ENCODE results near the gene ADAMTS15.

Gene ADAMTS15, protein sequence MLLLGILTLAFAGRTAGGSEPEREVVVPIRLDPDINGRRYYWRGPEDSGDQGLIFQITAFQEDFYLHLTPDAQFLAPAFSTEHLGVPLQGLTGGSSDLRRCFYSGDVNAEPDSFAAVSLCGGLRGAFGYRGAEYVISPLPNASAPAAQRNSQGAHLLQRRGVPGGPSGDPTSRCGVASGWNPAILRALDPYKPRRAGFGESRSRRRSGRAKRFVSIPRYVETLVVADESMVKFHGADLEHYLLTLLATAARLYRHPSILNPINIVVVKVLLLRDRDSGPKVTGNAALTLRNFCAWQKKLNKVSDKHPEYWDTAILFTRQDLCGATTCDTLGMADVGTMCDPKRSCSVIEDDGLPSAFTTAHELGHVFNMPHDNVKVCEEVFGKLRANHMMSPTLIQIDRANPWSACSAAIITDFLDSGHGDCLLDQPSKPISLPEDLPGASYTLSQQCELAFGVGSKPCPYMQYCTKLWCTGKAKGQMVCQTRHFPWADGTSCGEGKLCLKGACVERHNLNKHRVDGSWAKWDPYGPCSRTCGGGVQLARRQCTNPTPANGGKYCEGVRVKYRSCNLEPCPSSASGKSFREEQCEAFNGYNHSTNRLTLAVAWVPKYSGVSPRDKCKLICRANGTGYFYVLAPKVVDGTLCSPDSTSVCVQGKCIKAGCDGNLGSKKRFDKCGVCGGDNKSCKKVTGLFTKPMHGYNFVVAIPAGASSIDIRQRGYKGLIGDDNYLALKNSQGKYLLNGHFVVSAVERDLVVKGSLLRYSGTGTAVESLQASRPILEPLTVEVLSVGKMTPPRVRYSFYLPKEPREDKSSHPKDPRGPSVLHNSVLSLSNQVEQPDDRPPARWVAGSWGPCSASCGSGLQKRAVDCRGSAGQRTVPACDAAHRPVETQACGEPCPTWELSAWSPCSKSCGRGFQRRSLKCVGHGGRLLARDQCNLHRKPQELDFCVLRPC

DNA sequence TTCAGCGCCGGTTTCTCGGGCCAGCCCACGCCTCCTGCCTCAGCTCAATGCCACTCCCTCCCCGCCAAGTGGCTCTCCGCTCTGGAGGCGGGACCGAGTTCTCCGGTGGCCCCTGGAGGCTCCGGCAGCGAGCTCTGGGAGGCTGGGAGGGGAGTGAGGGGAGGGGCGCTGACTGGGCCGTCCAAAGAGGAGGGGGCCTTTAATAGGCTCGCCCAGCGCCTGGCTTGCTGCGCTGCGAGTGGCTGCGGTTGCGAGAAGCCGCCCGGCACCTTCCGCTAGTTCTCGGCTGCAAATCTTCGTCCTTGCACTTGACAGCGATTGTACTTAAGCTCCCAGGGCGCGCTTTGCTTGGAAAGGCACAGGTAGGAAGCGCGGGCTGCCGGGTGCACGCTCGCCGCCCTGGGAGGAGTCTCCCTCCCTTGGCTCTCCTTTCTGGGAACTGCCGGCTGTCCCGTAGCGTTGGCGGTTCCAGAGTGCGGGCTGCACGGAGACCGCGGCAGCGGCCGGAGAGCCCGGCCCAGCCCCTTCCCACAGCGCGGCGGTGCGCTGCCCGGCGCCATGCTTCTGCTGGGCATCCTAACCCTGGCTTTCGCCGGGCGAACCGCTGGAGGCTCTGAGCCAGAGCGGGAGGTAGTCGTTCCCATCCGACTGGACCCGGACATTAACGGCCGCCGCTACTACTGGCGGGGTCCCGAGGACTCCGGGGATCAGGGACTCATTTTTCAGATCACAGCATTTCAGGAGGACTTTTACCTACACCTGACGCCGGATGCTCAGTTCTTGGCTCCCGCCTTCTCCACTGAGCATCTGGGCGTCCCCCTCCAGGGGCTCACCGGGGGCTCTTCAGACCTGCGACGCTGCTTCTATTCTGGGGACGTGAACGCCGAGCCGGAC is at the start of gene ADAMTS15:
TSS of gene ADAMTS15 (plus strand) at position 230 of the 894 bp plus-strand sequence. CDS start at position 559, 329 bp downstream.
- peak; percentile 26 for DNase-seq

DNA sequence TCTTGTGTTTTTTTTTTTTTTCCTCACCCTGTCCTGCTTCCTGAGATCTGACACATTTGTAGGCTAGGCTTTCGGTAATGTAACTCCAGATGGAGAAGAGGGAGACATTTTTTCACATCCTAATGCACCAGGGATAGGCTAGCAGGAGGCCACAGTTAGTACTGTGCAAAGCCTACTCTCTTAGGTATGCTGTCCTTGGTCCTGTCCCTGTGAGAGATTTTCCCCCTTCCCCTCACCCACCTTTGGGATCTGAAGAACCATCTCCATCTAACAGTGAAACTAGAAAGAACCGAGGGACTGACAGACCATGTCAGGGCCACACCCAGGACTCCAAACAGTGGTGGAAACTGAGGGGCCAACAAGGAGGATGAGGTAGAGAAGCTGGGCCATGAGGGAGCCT is 49.2 kb upstream of the ADAMTS15 start:
- DNase-seq, result no peak

DNA sequence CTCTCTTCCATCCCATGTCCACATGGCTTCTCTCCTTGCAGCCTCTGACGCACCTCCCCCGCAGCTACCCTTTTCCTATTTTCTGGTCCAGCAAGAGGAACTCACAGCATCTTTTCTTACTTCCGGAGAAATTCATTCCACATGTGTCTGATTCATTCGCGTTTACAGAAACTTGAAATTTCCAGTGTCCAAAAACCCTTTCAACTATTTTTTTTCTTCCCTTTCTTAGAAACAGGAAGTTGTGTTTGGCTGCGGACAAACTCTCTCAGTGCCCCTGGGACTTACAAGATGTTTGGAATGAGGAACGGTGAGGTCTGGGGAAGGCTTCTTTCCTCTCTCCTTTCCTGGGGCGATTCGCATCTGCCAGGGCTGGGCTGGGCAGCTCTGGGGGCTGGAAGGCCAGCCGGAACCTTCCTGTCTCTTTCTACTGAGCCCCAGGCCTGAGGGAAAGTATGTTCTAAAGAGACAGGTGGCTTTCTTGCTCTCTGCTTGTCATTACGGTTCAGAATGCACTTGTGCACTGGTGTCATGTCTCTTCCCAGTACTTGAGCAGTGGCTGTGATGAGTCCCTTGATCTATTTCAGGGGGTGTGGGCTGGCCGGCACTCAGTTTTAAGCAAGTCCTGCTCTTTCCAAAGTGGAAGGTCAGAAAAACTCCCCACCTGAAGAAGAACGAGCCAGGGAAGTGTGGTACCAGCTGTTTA is 47.5 kb upstream of the ADAMTS15 start:
- DNase-seq, result peak; percentile 70

DNA sequence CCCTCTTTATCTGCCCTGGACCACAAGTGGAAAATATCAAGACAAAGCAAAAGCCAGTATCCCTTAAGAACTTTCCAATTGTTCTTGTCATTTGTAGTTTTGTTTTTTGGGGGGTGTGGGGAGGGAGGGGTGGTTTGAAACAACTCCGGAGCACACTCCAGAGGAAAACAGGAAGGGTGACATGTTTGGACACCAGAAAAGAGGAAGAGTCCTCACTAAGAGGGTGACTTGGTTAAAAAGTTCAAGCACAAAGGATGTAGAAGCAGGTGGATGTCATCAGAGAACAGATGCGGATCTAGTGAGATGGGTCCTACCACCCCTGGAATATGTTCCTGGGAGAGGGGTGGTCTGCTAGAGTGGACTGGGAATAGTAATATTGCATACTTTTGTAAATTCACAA is 45.9 kb upstream of the ADAMTS15 start:
- peak; percentile 41 for DNase-seq

DNA sequence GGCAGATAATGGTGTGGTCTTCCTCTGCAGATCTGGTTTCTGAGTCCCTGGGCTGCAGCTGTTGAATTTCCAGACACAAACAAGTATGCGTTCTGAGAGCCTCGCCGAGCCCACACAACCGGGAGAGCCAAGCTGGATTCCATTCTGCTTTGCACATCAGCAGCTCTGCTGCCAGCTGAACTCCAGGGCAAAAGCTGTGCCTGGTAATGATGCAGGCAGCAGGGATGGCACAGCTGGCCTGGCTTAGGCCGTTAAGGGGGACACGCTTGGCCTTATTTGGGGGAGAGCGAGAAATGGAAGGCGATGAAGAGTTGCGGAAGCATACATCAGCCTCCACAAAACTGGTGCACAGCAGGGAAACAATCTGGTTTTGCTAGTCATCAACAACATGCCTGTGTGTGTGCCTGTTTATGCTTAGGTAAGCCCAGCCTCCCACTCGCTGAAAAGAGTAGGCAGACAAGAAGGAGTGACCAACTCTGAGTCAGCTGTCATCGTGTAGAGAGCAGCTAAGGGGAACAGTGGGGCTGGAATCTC is 45.1 kb upstream of the ADAMTS15 start:
- DNase-seq, result peak; percentile 62

DNA sequence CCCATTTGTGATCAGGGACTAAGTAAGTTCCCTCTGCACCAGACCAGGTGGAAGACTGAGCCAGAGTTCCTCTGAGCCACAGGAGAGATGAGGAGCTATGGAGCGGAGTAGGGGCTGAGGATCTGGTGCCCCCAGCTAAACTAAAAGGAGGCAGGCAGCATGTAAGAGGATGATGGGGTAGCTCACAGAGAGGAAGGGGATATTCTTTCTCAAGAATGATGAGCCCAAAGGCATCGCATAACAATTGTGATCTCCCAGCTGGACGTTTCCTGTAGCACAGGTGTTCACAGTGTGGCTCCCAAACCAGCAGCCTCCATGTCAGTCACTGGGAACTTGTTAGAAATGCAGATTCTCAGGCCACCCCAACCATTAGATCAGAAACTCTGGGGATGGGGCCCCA is 44.5 kb upstream of the ADAMTS15 start:
- DNase-seq, result no peak

DNA sequence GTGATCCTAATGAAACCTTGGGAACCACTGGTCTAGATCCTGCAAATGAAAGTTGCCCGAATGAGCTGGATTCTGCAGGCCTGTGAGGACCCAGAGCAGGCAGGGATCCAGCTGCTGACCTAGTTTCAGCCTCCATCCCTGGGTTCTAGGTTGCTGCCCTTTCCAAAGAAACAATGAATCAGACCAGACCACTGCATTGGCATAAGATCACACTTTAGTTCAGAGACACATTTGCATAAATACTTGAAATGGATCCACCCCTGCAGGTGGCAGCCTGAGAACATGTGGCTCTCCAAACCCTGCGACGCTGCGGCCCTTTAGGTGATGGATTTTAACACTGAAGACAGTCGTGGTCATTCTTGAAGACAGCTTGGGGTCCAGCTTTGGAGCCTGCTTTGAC is 43.7 kb upstream of the ADAMTS15 start:
- DNase-seq, result no peak

DNA sequence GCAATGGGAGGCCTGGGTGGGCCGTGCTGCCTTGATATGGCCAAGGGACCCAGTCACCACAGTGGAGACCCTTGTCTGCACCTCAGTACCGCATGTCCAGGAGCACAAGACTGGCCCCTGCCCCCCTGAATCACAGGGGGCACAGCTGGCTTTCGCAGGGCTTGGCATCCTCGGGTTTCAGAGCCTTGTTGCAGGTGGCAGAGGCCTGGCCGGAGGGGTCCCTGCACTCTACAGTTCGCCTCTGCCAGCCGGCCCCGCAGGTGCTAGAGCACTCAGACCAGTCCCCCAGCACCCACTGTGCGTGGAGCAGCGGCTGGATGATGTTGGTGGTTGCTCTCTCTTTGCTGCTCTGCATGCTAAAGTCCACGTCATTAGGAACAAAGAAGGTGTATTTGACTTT is 43.0 kb upstream of the ADAMTS15 start:
- no peak for DNase-seq

DNA sequence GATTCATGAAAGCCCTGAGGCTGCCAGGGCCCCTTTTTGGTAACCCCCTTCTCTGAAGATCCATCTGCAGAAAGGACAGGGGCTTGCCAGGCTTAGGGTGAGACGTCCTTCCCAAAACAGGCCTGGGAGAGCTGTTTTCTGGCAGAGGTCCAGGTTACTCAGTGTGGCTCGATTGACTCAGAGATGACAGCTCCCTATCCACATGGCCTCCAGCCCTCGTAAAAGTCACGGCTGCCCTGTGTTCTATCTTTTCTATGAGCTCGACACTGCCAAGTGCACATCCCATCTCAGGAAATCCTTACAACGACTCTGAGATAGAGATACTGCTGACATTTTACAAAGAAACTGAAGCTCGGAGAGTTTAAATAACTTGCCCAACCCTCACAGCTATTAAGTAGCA is 40.5 kb upstream of the ADAMTS15 start:
- no peak for DNase-seq

DNA sequence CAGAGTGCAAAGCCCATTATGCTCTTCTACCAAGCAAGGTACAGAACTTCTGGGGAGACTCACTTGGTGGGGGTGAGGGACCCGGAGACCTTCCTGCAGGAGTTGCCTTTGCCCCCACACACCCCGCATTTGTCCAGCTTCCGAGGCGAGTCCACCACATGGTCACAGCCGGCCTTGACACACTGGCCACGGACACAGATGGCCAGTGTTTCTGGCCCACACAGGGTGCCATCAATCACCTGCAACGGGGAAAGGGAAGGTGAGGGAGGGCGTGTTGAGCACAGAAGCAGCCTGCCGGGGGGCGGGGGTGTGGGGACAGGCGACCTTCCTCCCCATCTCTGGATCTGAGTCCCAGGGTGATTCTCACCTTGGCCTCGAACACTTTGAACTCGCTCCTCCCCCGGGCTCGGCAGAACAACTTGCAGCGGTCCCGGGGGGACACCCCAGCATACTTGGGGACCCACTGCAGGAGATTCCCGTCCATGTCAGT is 40.0 kb upstream of the ADAMTS15 start:
- no peak for DNase-seq

DNA sequence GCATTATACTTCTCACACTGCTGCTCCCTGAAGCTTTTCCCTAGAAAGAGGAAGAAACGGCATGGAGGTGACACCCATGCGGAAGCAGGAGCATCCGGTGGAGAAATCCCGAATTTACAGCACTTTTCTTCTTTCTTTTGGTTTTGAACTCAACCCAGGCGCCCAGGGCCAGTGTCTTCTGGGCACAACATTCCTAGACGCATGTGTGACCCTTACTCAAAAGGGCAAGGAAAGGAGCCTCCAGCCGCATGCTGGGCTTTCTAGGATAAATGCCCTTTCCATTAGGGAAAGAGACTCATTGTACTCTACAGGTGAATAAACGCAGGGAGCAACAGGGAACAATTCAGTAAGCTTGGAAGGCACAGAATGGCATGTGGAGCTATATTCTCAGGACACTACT is 39.5 kb upstream of the ADAMTS15 start:
- no peak for DNase-seq

DNA sequence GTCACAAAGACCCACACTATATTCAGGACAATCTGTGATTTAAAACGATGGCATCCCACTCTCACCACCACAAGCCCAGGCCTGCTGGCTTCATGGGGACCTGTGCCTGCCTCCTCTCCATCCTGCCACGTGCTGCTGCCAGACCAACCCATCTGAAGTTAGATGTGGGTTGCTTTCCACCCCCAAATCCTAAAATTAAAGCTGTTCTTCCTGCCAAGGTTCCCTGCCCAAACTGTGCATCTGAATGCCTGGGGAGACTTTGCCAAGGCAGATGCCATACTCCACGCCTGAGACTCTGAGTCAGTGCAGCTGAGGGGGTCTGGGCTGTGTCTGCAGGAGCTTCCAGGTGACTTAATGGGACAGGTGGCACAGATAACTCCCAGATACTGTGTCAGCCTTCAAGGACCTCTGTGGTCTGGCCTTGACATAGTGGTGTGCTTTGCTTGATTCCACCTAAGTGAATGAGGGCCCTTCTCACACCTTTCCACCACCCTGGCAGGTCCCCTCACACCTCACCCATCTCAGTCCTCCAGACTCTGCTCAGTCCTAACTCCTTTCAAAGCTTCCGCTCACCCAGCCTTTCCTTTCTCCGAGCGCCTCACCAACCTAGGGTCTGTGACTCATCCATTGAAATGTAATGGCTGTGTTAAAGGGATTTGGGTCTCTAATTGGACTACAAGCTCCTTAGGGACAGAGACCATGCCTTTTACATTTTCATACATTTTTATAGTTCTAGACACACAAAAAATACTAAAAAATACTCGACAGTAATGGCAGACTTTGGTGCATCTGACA is 38.7 kb upstream of the ADAMTS15 start:
- DNase-seq, result no peak

DNA sequence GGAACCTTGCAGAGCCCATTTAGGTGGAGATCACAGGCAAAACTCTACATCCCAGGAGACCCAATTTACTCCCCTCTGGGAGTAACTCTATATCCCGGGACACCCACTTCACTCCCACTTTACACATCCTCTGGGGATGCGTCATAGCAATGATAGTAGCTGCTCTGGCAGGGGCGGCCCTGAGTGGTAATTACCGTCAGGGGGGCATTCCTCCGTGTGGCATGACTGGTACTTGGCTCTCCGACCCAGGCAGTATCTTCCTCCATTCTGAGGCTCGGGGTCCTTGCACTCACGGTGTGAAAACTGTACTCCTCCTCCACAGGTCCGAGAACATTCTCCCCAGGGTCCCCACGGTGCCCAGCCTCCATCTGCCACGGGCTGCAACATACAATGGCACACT is 37.2 kb upstream of the ADAMTS15 start:
- no peak for DNase-seq

DNA sequence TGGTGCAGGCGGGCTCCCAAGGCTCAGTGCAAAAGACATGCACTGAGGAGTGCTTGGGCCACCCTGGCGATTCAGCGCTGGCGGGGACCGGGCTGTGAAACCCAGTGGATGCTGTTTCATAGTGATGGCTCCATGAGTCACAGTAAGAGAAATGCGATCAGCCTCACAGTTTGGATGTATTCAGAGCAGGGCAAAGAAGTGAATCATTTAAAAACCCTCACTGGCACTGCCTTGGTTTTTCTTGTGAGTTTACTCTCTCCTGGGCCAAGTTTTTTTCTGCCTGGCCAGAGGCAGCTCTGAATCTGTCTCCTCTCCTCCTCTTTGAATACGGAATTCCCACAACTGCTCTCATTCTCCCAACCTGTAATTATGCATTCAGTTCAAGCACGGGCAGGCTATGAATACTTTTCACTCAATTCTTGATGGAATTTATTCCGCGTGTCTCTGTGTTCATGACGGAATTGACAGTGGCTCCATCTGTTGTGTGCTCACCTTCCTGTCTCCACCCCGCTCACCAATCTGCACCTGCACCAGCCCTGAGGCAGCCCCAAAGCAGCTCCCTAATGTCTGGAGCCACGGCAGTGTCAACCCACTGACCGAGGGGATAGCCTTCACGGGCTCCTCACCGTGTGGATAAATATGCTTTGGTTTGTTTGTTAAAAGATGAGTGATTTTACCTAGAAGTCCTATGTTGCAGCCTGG is 34.9 kb upstream of the ADAMTS15 start:
- DNase-seq, result no peak

DNA sequence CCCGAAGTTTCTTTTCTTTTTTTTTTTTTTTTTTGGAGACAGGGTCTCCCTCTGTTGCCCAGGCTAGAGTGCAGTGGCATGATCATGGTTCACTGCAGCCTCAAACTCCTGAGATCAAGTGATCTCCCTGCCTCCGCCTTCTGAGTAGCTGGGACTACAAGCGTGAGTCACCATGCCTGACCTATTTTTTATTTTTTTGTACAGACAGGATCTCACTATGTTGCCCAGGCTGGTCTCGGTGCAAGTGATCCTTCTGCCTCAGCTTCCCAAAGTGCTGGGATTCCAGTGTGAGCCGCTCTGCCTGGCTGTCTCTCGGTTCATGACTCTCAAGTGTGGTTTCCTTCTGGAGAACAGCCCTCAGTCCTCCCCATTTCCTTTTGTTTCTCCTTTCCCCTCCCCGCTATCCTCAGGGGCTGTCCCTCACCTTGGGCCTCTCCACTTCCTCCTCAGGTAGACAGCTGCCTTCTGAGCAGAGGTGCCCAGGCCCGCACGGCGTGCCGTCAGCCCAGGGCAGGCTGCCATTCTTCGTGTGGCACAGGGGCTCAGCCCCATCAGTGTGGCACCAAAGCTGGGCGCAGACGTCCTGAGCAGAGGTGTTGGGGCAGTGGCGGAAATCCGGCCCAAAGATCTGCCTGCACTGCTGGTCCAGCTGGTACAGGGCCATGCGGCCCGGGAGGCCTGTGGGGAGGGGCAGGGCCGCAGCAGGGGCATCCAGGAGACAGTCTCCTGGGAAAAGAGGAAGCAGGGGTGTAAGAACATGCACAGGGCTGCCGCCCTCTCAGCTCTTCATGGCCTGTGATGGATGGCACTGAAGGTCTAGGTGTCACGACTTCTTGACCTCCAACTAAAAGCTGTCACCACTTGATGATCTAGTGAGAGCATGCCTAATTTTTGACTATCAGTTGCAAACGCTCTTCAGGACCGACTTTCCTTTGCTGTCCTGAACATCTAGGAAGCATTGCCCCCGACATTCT is 34.1 kb upstream of the ADAMTS15 start:
- DNase-seq, result no peak

DNA sequence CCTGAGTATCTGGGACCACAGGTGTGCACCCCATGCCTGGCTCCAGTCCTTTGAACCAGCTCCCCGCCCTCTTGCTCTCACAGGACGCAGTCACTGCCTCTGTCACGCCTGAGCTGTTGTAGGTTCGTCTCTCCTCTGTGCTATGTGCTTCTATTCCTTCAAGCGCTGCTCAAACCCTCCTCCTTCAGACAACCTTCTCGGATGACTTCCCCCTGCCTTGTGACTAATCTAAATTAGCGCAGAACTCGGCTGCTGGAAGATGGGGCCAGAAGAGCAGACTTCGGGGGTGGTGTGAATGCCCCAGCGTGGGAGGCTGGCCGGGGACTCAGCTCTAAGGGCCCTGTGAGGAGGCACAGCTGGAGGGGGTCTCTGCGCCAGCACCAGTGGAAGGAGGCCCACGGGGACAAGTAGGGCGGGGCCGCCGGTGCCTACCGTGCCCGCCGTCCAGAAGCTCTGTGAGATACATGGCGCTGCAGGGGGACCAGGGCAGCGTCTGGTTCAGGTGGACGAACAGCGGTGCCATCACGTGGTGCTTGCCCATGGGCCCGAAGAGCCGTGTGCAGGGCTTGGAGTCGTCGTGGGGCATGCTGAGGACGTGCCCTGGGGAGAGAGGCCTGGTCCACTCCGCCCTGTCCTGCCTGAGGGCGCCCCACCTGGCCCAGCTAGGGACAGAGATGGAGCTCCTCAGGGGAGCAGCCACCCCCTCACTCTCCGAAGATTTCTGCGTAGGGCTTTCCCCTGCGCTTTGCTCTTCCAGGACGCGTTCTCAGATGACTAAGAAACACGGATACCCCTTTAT is 32.5 kb upstream of the ADAMTS15 start:
- DNase-seq, result no peak

DNA sequence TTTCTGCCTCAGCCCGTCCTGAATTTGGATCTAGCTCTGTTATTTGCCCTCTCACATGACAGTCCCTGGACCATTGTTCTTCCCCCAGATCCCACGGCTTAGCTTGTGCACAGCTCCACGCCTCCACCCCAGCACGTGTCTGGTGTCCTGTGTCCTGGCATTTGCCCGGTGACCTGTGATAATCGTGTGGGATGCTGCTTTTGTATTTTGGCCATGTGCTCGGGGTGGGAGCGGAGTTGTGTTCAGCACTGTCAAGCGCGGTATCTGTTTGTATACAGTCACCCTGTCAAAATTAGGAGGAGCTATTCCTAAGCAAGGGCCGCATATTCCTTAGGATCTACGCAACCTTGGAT is 31.9 kb upstream of the ADAMTS15 start:
- DNase-seq, result no peak

DNA sequence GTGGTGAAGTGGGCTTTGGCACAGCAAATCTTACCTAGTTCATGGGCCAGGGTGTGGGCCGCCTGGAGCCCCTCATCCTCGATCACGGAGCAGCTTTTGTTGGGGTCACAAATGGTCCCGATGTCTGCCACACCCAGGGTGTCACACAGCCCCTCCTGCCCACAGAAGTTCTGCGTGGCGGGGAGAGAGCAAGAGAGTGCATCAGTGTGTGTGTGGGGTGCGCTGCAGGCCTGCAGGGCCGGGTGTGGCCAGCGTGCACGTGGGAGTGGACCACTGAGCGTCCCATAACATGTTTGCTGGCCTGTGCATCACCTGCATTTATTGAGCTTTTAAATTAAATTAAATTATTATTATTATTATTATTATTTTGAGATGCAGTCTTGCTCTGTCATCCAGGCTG is 31.5 kb upstream of the ADAMTS15 start:
- no peak for DNase-seq

All from inflammatory macrophage treated with lipopolysaccharide for 4 hours (primary cell).